Colonic mucosa (tissue), 4 donors: ENCODE data around the gene ABHD11. TPM values are rescaled to one million over a fixed set of nuclear protein-coding genes. Genes with fewer than 3 reads are reported as not detected.

ENCODE experiments used
- DNase-seq: peaks from one replicate; pipeline ENCODE4 v3.0.0-alpha.2; 2020
- H3K27ac ChIP-seq: fragments of 200-600 bp; one replicate; pipeline ENCODE4 v1.8.0; 2021
- H3K27me3 ChIP-seq: fragments of 200-600 bp; one replicate; pipeline ENCODE4 v1.8.0; 2021
- H3K36me3 ChIP-seq: fragments of 200-600 bp; one replicate; pipeline ENCODE4 v1.8.0; 2021
- H3K4me1 ChIP-seq: fragments of 200-600 bp; one replicate; pipeline ENCODE4 v1.8.0; 2021; ENCODE audit warnings: mild to moderate bottlenecking
- H3K4me3 ChIP-seq: fragments of 200-600 bp; one replicate; pipeline ENCODE4 v1.8.0; 2021
- H3K9ac ChIP-seq, 2 donors: one replicate each; pipeline ENCODE4 v1.7.0; 2013; ENCODE audit warnings: control low read depth in 2 of 2, low read depth in 2 of 2, low read length in 2 of 2
- H3K9me3 ChIP-seq: fragments of 200-600 bp; one replicate; pipeline ENCODE4 v1.8.0; 2021
- CTCF ChIP-seq: fragments of 200-600 bp; IDR thresholded peaks from one replicate; pipeline ENCODE4 v1.8.0; 2022; ENCODE audit warnings: antibody characterized with exemption, mild to moderate bottlenecking
- intact Hi-C: fragments of 100-400 bp; cut with DNase I; formaldehyde crosslinking; loops from one replicate; pipeline ENCODE4 v1.14.1; 2022
- total RNA-seq, 2 donors: library from RNA; stranded (reverse); fragmentation: NEBNext Ultra II Directional in 1 of 2; extraction: Animal tissue kit (Norgen Biotek cat#: 25700) in 1 of 2; gene quantifications; one replicate each; pipeline ENCODE4 v1.2.1, GENCODE V29; 2021
- donor health status: healthy.
- donor health status: DM: no; HTN: no; CAD: no.
- donor health status: DM: no; HTN: no; CAD: no.

The ABHD11 gene
- total RNA-seq, 2 donors from 2014 or later, result 109 to 123 TPM

GRCh38 chr7:73741600-73741999 lies 3.0 kb upstream of the ABHD11 start:
- peak overlapping the region; percentile 84 for H3K27ac ChIP-seq
- no peaks in the 10 kb centered on the region for H3K9me3 ChIP-seq
- no peaks in the 10 kb centered on the region for H3K36me3 ChIP-seq
- H3K4me3 ChIP-seq, result no peak overlapping the region
- intact Hi-C loops, result no loop called here
- peak overlapping the region in 1 of 2 donors; percentile 96 for H3K9ac ChIP-seq
- H3K27me3 ChIP-seq, result no peaks in the 10 kb centered on the region
- no peak for TF ChIP-seq CTCF
- no peak for DNase-seq
- no peaks in the 10 kb centered on the region for H3K4me1 ChIP-seq

GRCh38 chr7:73740771-73741170 lies 2.2 kb upstream of the ABHD11 start:
- H3K36me3 ChIP-seq, result no peaks in the 10 kb centered on the region
- no peak for DNase-seq
- peak overlapping the region; percentile 27 to 67 for H3K9ac ChIP-seq
- no peaks in the 10 kb centered on the region for H3K27me3 ChIP-seq
- H3K4me3 ChIP-seq, result no peak overlapping the region
- no peaks in the 10 kb centered on the region for H3K9me3 ChIP-seq
- TF ChIP-seq CTCF, result no peak
- H3K27ac ChIP-seq, result peak overlapping the region; percentile 8
- H3K4me1 ChIP-seq, result no peaks in the 10 kb centered on the region
- intact Hi-C loops, result no loop called here

GRCh38 chr7:73740212-73740611 lies 1.6 kb upstream of the ABHD11 start:
- TF ChIP-seq CTCF, result no peak
- no peak for DNase-seq
- Histone ChIP-seq H3K4me1 (peaks cover 4% of the 10 kb centered on the region), H3K9me3 (no peaks in the 10 kb centered on the region), H3K36me3 (no peaks in the 10 kb centered on the region), H3K27ac (peak overlapping the region; percentile 8), H3K9ac (peak overlapping the region in 1 of 2 donors; percentile 67), H3K27me3 (no peaks in the 10 kb centered on the region), H3K4me3 (no peak overlapping the region)
- intact Hi-C loops, result no loop called here

GRCh38 chr7:73739387-73739767 lies 775 bp upstream of the ABHD11 start:
- DNase-seq, result no peak
- peak overlapping the region; percentile 97 for H3K9ac ChIP-seq
- peaks cover 4% of the 10 kb centered on the region for H3K4me1 ChIP-seq
- no peaks in the 10 kb centered on the region for H3K9me3 ChIP-seq
- no peaks in the 10 kb centered on the region for H3K27me3 ChIP-seq
- peak overlapping the region; percentile 95 for H3K27ac ChIP-seq
- peak overlapping the region; percentile 81 for H3K4me3 ChIP-seq
- no peak for TF ChIP-seq CTCF
- intact Hi-C loops, result loop anchor here (2.0 to 5.0 kb wide), 2 partner anchors 27 to 93 kb away; partner anchors contain the start of gene CLDN4
- no peaks in the 10 kb centered on the region for H3K36me3 ChIP-seq

- peak overlapping the region; percentile 81 for H3K4me3 ChIP-seq
- peak overlapping the region; percentile 91 for H3K27ac ChIP-seq
- H3K9me3 ChIP-seq, result no peaks in the 10 kb centered on the region
- H3K36me3 ChIP-seq, result no peaks in the 10 kb centered on the region
- intact Hi-C loops, result loop anchor here (2.0 to 5.0 kb wide), 2 partner anchors 29 to 94 kb away; partner anchors contain the start of gene CLDN4
- H3K9ac ChIP-seq, result peak overlapping the region; percentile 96
- DNase-seq, result peak; percentile 87
- H3K4me1 ChIP-seq, result peaks cover 4% of the 10 kb centered on the region
- H3K27me3 ChIP-seq, result no peaks in the 10 kb centered on the region
- no peak for TF ChIP-seq CTCF
These were observed 386 bp downstream of the ABHD11 start for GRCh38 chr7:73738220-73738611.
